Fibroblast of villous mesenchyme (primary cell): ENCODE results near the gene CNTNAP1. TPM values are rescaled to one million over a fixed set of nuclear protein-coding genes. Genes with fewer than 3 reads are reported as not detected.

Source experiments
- DNase-seq: peaks from one replicate; pipeline ENCODE4 v3.0.0-alpha.2; 2010; ENCODE audit warnings: low read depth
- H3K4me3 ChIP-seq: 2 replicates; pipeline ENCODE4 v1.5.1; 2011; ENCODE audit warnings: low read depth, mild to moderate bottlenecking, low read length
- CTCF ChIP-seq: IDR thresholded peaks from 2 replicates; pipeline ENCODE4 v1.5.1; 2012; ENCODE audit warnings: low read depth, mild to moderate bottlenecking, low read length; ENCODE audit not compliant: insufficient read depth
- small RNA-seq: library from RNA; depleted of rRNA; stranded (forward); fragments of <200 nt; gene quantifications from one replicate; pipeline ENCODE3, GENCODE V24; 2012
- total RNA-seq: library from RNA; depleted of rRNA; stranded (reverse); fragments of >200 nt; gene quantifications from 2 replicates; pipeline ENCODE4 v1.2.3, GENCODE V29; 2012

CNTNAP1 gene
- total RNA-seq, 1 donor, result 60.5 TPM

DNA sequence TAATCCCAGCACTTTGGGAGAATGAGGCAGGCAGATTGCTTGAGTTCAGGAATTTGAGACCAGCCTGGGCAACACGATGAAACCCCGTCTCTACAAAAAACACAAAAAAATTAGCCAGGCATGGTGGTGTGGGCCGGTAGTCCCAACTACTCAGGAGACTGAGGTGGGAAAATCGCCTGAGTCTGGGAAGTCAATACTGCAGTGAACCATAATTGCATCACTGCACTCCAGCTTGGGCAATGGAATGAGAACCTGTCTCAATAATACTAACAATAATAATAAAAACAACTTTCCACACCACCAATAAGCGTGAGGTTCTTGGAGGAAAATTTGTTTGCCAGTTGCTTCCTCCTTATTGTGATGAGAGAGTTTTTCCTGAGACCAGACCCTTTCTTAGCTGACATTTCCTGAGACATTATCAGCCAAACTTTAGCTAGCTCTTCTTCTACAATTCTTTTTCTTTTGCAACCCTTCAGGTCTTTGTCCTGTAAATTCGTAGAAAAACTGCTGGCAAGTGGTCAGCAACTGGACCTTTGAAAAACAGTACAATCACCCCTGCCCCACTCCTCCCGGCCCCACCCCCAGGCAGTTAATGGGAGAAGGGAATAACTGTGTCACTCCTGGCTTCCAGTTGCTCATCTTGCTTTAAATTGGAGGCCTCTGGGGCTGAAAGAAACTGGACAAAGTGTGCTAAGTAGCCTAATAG, 66.0 kb downstream of the CNTNAP1 start:
- no peak for DNase-seq
- TF ChIP-seq CTCF, result no peak
- H3K4me3 ChIP-seq, result no peak overlapping the region

DNA sequence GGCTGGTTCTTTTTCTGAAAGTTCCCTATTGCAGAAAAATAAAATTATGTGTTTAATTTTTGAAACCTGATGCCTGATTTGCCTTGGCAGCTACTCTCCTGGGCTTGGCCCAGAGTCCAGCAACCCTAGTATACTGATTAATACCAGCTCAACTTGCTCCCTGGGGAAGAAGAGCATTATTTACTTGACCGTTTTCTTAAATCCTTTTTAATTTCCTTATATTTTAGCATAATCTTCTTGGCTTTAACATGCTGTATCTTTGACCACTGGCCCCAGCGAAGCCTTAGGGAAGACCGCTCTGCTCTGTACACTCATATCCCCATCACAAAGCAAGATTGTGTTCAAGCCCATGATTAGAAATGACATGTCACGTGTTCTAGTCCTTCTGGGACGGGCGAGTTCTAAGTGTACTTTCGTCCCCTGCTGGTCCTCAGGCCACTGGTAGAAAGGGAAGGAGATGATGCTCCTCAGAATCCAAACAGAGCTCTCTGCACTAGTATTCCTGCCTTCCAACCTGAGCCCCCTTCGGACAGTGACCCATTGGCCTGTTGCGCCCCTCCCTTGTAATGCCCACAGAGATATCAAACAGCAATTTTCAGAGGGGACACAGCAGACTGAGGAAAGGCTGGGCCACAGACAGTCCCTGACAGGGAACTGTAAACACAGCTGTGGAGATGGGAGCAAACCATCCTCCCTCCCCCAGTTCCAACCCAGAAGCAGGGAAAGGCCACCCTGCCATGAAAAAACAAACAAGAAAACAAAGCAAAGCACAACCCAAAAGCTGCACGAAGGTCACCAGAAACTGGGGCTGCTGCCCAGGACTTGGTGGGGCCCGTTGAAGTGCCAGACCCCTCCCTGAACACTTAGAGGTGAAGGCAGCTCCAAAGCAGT, 66.8 kb downstream of the CNTNAP1 start:
- no peak for TF ChIP-seq CTCF
- no peak overlapping the region for H3K4me3 ChIP-seq
- no peak for DNase-seq

Small RNAs within 50 kb of the gene (small RNA-seq; reads per million reads assigned to genes)
- not detected for gene MIR6780A

Other genes starting within 250 kb of the CNTNAP1 start
- 66.4 and 82.5 TPM in 2 replicates for gene ATP6V0A1, start 223.7 kb upstream of the CNTNAP1 start, total RNA-seq
- gene NAGLU, start 146.3 kb upstream of the CNTNAP1 start, total RNA-seq, result 28.5 and 35.1 TPM in 2 replicates
- 3.5 and 11.9 TPM in 2 replicates for gene HSD17B1, start 129.6 kb upstream of the CNTNAP1 start, total RNA-seq
- 18.0 and 22.0 TPM in 2 replicates for gene COASY, start 120.4 kb upstream of the CNTNAP1 start, total RNA-seq
- gene MLX, start 115.4 kb upstream of the CNTNAP1 start, total RNA-seq, result 31.2 and 47.5 TPM in 2 replicates
- 3.9 and 4.8 TPM in 2 replicates for gene PSMC3IP, start 104.8 kb upstream of the CNTNAP1 start, total RNA-seq
- 59.9 and 80.3 TPM in 2 replicates for gene RETREG3, start 73.2 kb upstream of the CNTNAP1 start, total RNA-seq
- 36.1 and 52.2 TPM in 2 replicates for gene TUBG1, start 72.8 kb upstream of the CNTNAP1 start, total RNA-seq
- gene TUBG2, start 23.2 kb upstream of the CNTNAP1 start, total RNA-seq, result 11.7 and 13.2 TPM in 2 replicates
- gene PLEKHH3, start 5.5 kb upstream of the CNTNAP1 start, total RNA-seq, result 13.8 and 15.1 TPM in 2 replicates
- 4.5 and 6.5 TPM in 2 replicates for gene CCR10, start 688 bp upstream of the CNTNAP1 start, total RNA-seq
- gene EZH1, start 62.5 kb downstream of the CNTNAP1 start, total RNA-seq, result 16.8 and 22.0 TPM in 2 replicates
- not detected in 2 replicates for gene RAMP2, start 78.7 kb downstream of the CNTNAP1 start, total RNA-seq
- 52.2 and 53.1 TPM in 2 replicates for gene VPS25, start 90.9 kb downstream of the CNTNAP1 start, total RNA-seq
- gene WNK4, start 98.1 kb downstream of the CNTNAP1 start, total RNA-seq, result 1.3 and 3.9 TPM in 2 replicates
- gene COA3, start 116.2 kb downstream of the CNTNAP1 start, total RNA-seq, result 52.2 and 66.4 TPM in 2 replicates
- gene CNTD1, start 116.3 kb downstream of the CNTNAP1 start, total RNA-seq, result 0.32 TPM in 1 of 2 replicates, not detected in the other
- gene BECN1, start 141.8 kb downstream of the CNTNAP1 start, total RNA-seq, result 70.2 and 90.2 TPM in 2 replicates
- 102 and 130 TPM in 2 replicates for gene PSME3, start 150.9 kb downstream of the CNTNAP1 start, total RNA-seq
- 0.43 and 0.64 TPM in 2 replicates for gene AOC2, start 162.0 kb downstream of the CNTNAP1 start, total RNA-seq
- under 0.01 and 0.32 TPM in 2 replicates for gene AOC3, start 168.7 kb downstream of the CNTNAP1 start, total RNA-seq
- not detected in 2 replicates for gene G6PC1, start 218.3 kb downstream of the CNTNAP1 start, total RNA-seq